ENCODE measurements around the gene BCL6B. TPM values are rescaled to one million over a fixed set of nuclear protein-coding genes. Genes with fewer than 3 reads are reported as not detected.
A peak's percentile ranks its signal among the peaks of the same experiment; 100 is the strongest.

The BCL6B gene
- total RNA-seq, 6 donors from 2014 or later: 2.1 to 83.1 (median 9.4) TPM

DNA sequence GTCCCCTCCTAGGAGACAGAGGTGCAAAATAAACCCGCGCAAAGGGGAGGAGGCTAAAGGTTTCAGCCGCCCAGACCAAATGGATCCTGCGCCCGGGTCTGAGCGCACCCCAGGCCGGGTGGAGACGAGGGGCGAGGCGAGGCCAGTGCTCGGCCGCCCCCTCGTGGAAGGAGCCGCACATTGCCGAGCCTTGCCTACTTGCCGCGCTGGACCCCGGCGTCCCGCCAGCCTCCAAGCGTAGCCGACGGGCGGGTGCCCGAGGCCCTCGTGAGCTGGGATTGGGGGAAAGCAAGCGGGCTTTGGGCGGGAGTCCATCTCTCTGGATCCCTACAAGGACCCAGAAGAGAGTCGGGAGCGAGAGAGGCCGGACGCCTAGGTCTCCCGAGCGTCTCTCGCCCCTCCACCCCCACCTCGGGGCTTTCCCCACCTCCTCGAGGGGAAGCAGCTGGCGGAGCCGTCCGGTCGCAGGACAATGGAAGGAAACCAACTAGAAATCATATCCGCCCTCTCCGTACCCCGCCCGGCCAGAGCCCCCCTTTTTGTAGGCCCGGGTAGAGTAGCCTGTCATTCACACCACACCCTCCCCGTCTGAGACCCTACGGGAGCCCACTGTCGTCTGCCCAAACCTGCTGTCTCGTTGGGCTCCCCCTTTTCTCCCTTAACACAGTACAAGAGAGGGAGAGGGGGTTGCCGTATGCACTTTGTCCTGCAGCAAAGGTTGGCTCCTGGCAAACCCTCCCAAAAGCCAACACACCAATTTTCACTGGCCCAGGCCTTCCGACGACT is 664 bp upstream of the BCL6B start:
- TF ChIP-seq, protein P1, sequence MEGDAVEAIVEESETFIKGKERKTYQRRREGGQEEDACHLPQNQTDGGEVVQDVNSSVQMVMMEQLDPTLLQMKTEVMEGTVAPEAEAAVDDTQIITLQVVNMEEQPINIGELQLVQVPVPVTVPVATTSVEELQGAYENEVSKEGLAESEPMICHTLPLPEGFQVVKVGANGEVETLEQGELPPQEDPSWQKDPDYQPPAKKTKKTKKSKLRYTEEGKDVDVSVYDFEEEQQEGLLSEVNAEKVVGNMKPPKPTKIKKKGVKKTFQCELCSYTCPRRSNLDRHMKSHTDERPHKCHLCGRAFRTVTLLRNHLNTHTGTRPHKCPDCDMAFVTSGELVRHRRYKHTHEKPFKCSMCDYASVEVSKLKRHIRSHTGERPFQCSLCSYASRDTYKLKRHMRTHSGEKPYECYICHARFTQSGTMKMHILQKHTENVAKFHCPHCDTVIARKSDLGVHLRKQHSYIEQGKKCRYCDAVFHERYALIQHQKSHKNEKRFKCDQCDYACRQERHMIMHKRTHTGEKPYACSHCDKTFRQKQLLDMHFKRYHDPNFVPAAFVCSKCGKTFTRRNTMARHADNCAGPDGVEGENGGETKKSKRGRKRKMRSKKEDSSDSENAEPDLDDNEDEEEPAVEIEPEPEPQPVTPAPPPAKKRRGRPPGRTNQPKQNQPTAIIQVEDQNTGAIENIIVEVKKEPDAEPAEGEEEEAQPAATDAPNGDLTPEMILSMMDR (IDR thresholded peaks at IDR 0.05): peak; percentile 92 to 98 (median 97)
- TF ChIP-seq POLR2AphosphoS5 (IDR thresholded peaks at IDR 0.05) (peak; percentile 62 to 77), POLR2A (IDR thresholded peaks at IDR 0.05) (peak in 2 of 4 donors; percentile 19 to 42), EP300 (IDR thresholded peaks at IDR 0.05) (peak in 3 of 4 donors; percentile 63 to 86 (median 85))
- Histone ChIP-seq H3K9me3 (no peaks in the 10 kb centered on the region), H3K27me3 (peaks cover 0 to 5% (median 0%) of the 10 kb centered on the region in 4 donors), H3K4me3 (peak overlapping the region in 3 of 4 donors; percentile 42 to 54 (median 51)), H3K27ac (peak overlapping the region; percentile 88 to 99 (median 95)), H3K36me3 (peaks cover 0 to 30% (median 0%) of the 10 kb centered on the region in 4 donors), H3K4me1 (peaks cover 44 to 86% (median 66%) of the 10 kb centered on the region in 4 donors)
- ATAC-seq (ENCODE audit: low FRiP score in 2 of 2) (peak; percentile 88 to 89), DNase-seq (peak; percentile 88 to 96)
- WGBS, 2 donors: 3 to 5% methylated on average over 16 to 53 of the region's 53 CpGs

DNA sequence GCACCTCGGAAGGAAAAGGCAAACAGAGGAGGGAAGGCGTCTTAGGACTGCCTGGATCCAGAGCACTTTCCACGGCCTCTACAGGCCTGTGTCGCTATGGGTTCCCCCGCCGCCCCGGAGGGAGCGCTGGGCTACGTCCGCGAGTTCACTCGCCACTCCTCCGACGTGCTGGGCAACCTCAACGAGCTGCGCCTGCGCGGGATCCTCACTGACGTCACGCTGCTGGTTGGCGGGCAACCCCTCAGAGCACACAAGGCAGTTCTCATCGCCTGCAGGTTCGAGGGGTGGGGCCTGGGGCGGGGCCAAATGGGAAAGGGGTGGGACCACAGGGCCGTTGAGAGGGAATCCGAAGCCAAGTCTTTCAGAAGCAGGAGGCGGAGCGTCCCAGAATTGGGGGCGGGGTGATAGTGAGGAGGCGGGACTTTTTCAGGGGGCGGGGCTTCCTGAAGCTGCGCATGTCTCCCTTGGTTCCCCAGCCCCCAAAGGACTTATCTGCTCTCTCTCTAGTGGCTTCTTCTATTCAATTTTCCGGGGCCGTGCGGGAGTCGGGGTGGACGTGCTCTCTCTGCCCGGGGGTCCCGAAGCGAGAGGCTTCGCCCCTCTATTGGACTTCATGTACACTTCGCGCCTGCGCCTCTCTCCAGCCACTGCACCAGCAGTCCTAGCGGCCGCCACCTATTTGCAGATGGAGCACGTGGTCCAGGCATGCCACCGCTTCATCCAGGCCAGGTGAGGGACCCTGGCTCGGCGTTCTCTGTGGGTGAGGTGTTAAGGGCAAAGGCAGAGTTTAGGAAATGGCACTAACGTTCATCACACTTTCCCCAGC is 939 bp downstream of the BCL6B start:
- peak overlapping the region; percentile 42 to 54 (median 50) for H3K4me3 ChIP-seq
- peaks cover 0 to 26% (median 0%) of the 10 kb centered on the region in 4 donors for H3K36me3 ChIP-seq
- 34 to 37% methylated on average over 23 to 51 of the region's 51 CpGs for WGBS, 2 donors
- H3K27ac ChIP-seq: peak overlapping the region; percentile 88 to 99 (median 95)
- peaks cover 0 to 5% (median 0%) of the 10 kb centered on the region in 4 donors for H3K27me3 ChIP-seq
- DNase-seq: peak; percentile 96 to 99
- ATAC-seq (ENCODE audit: low FRiP score in 2 of 2): peak; percentile 82 to 85
- no peaks in the 10 kb centered on the region for H3K9me3 ChIP-seq
- TF ChIP-seq POLR2AphosphoS5 (IDR thresholded peaks at IDR 0.05) (peak; percentile 70 to 95), EP300 (IDR thresholded peaks at IDR 0.05) (peak in 1 of 4 donors; percentile 73), POLR2A (IDR thresholded peaks at IDR 0.05) (peak in 3 of 4 donors; percentile 51 to 77 (median 60))
- TF ChIP-seq, protein P1 (IDR thresholded peaks at IDR 0.05): no peak
- H3K4me1 ChIP-seq: peaks cover 42 to 82% (median 55%) of the 10 kb centered on the region in 4 donors

DNA sequence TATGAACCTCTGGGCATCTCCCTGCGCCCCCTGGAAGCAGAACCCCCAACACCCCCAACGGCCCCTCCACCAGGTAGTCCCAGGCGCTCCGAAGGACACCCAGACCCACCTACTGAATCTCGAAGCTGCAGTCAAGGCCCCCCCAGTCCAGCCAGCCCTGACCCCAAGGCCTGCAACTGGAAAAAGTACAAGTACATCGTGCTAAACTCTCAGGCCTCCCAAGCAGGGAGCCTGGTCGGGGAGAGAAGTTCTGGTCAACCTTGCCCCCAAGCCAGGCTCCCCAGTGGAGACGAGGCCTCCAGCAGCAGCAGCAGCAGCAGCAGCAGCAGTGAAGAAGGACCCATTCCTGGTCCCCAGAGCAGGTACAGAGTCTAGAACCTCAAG is 1.5 kb downstream of the BCL6B start:
- H3K27me3 ChIP-seq: peaks cover 0 to 5% (median 0%) of the 10 kb centered on the region in 4 donors
- peak overlapping the region in 3 of 4 donors; percentile 42 to 54 (median 51) for H3K4me3 ChIP-seq
- H3K36me3 ChIP-seq: peaks cover 0 to 26% (median 0%) of the 10 kb centered on the region in 4 donors
- H3K9me3 ChIP-seq: no peaks in the 10 kb centered on the region
- peaks cover 43 to 76% (median 54%) of the 10 kb centered on the region in 4 donors for H3K4me1 ChIP-seq
- TF ChIP-seq, protein P1 (IDR thresholded peaks at IDR 0.05): no peak
- TF ChIP-seq POLR2AphosphoS5 (IDR thresholded peaks at IDR 0.05) (no peak), EP300 (IDR thresholded peaks at IDR 0.05) (no peak), POLR2A (IDR thresholded peaks at IDR 0.05) (no peak)
- DNase-seq: no peak
- ATAC-seq (ENCODE audit: low FRiP score in 2 of 2): no peak
- H3K27ac ChIP-seq: peak overlapping the region in 2 of 4 donors; percentile 41 to 48
- WGBS, 2 donors: 52 to 68% methylated on average over 6 to 8 of the region's 8 CpGs

DNA sequence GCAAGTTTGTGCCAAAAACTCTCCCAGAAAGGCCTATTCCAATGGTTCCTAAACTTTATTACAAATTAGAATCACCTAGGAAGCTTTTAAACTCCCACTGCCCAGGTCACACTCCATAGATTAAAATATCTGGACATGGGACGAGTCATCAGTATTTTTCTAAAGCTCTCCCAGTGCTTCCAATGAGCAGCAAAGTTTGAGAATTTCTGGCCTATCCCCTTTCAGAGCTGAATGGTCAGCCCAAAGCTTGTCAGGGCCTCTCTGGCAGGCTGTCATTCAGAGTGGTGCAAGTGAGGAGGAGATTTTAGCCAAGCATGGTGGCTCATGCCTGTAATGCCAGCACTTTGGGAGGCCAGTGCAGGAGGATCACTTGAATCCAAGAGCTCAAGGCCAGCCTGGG is 2.4 kb downstream of the BCL6B start:
- Histone ChIP-seq H3K27me3 (peaks cover 0 to 5% (median 0%) of the 10 kb centered on the region in 4 donors), H3K4me1 (peaks cover 47 to 75% (median 52%) of the 10 kb centered on the region in 4 donors), H3K36me3 (peaks cover 0 to 26% (median 0%) of the 10 kb centered on the region in 4 donors), H3K4me3 (peak overlapping the region in 1 of 4 donors; percentile 54), H3K27ac (peak overlapping the region in 2 of 4 donors; percentile 41 to 48), H3K9me3 (no peaks in the 10 kb centered on the region)
- WGBS, 2 donors: 94 to 95% methylated on average over 1 of the region's 1 CpG
- DNase-seq (no peak), ATAC-seq (ENCODE audit: low FRiP score in 2 of 2) (no peak)
- TF ChIP-seq EP300 (IDR thresholded peaks at IDR 0.05) (no peak), POLR2AphosphoS5 (IDR thresholded peaks at IDR 0.05) (no peak), POLR2A (IDR thresholded peaks at IDR 0.05) (no peak)
- TF ChIP-seq, protein P1 (IDR thresholded peaks at IDR 0.05): no peak
